Amniotic epithelial cell (primary cell): Measurements from ENCODE around the gene EED.
"Not testable (repeated sequence)": the region's sequence is repeated elsewhere in the genome, so short reads cannot be mapped to it uniquely, and the experiment has no call there.

Experiments used
- DNase-seq: peaks from one replicate; pipeline ENCODE4 v3.0.0-alpha.2; 2010; ENCODE audit warnings: low read depth

The EED gene

DNA sequence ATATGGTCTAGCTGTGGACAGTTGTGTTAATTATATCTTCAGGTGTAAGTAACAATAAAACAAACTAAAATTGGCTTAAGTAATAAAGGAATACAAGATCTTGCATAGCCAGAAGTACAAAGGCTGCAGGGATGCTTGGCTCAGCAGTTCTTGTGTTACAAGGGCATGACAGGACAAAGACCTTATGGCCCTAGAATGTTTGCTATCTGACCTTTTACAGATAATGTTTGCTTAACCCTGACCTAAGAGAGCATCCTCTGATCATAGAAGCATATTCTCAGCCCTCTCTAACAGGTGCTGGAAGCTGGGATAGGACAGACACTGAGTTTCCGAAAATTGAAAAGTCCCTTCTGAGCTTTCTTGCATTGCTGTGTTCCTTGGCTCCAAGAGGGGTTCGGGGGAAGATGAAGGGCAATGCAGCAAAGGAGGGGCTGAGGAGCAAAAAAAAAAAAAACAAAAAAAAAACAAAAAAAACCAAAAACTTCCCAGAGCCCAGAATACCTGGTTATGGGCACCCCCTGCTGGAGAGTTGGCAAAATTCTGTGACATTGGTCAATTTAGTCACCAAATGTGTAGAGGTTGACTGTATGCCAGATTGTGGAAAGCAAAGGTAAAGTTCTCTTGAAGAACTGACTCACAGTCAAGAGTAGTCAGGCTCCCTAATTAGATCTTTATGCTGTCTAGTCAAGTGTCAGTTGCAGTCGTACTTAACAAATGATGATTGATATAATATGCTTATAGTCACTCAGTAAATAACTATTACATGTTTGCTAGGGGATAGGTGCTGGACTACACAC is 47.1 kb downstream of the EED start:
- peak; percentile 30 for DNase-seq

DNA sequence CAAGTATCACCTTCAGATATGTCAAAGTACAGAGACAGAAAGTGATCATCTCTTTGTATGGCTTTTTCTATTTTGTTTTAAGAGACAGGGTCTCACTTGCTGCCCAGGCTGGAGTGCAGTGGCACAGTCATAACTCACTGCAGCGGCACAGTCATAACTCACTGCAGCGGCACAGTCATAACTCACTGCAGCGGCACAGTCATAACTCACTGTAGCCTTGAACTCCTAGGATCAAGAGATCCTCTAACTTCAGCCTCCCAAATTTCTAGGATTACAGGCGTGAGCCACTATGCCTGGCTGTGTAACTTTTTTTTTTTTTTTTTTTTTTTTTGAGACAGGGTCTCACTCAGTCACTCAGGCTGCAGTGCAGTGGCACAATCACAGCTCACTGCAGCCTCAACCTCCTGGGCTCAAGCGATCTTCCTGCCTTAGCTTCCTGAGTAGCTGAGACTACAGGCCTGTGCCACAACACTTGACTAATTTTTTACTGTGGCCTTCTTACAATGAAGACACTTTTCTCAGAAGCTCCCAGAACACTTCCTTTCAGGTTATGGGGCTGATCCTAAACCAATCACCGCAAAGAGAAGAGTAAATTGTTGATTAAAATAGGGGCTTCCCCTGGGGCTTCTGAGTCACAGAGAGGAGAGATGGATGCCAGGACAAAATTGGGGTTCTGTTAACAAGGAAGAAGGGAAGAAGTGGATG is 48.5 kb downstream of the EED start:
- no peak for DNase-seq

DNA sequence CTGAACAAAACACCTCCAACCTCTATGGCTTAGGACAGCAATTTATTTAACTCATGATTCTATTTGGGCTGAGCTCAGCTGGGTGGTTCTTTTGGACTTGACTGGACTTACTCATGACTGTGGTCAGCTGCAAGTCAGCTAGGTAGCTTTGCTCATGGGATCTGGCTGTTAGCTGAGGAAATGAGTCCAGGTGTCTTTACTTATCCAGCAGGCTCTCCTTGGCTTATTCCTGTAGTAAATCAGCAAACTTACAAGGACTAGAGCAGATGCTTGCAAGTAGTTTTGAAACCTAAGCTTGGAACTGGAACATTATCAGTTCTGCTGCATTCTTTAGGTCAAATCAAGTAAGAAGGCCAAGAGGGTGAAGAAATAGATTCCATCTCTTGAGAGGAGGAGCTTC is 49.5 kb downstream of the EED start:
- peak; percentile 22 for DNase-seq

DNA sequence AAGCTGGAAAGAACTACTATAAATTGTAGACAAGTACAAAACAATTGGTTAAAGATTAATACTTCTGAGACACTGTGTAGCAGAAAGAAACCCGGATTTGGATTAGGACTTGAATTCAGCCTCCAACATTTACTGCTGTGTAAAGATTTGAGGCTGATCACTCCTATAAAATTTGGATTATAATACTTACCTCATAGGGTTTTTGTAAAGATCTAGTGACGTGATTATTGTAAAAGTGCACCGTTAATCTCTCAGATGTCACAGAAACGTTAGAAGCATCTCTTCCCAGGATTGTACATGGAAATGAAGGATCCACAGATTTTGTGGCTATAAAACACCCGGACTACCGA is 57.2 kb downstream of the EED start:
- no peak for DNase-seq

DNA sequence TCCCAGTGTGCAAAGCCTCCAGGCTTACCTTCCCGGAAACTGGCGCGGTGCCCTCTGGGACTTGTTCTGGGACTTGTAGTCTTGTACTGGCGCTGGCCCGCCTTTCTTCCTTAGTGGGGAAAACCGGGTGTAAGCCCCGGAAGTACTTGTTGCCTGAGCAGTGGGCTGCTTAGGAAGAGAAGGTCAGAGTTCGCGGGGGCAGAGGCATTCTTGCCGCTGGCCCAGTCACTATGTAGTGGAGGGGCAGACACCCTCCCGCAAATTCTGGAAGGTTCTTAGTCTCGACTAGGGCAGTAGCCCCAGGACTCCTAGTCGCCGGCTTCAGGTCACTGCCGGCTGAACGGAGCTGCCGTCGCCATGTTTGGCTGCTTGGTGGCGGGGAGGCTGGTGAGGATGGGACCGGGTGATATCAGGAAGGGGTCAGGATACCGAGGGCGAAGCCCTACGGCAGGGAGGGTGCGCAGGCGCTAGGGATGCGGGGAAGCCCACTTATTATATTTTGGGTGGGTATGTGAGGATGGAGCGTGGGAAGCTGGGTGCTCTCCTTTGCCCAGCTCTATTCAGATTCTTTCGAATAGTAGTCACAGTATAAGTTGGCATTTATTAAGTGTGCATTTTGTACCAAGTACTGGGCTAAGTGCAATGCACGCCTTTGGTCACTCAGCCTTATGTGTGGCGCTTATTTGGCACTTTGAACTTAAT is 57.7 kb downstream of the EED start, which contains the start of gene HIKESHI:
HIKESHI (plus strand) TSS at position 149 of the 702 bp plus-strand sequence; CDS start at position 358, 209 bp downstream.
- DNase-seq: peak; percentile 98

DNA sequence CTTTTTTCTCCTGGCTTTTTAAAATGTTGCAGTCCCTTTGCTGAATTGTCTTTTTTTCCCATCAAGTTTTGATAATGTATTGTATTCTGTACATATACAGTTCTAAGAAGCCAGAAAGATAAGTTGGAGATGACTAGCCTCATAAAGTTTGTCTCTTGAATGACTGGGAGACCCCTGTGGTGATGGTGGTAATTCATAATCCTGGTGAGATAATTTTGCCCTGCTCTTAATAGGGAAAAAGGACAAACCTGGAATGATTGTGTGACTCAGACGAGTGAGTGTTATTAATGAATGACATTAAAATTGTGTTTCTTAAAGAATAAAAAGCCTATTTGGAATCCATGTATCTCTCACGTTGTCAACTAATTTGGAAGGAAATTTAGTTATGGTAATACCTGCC is 58.7 kb downstream of the EED start:
- no peak for DNase-seq

DNA sequence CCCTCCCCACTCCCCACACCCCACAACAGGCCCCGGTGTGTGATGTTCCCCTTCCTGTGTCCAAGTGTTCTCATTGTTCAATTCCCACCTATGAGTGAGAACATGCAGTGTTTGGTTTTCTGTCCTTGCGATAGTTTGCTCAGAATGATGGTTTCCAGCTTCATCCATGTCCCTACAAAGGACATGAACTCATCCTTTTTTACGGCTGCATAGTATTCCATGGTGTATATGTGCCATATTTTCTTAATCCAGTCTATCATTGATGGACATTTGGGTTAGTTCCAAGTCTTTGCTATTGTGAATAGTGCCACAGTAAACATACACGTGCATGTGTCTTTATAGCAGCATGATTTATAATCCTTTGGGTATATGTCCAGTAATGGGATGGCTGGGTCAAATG is 64.2 kb downstream of the EED start:
- DNase-seq: not testable (repeated sequence)

DNA sequence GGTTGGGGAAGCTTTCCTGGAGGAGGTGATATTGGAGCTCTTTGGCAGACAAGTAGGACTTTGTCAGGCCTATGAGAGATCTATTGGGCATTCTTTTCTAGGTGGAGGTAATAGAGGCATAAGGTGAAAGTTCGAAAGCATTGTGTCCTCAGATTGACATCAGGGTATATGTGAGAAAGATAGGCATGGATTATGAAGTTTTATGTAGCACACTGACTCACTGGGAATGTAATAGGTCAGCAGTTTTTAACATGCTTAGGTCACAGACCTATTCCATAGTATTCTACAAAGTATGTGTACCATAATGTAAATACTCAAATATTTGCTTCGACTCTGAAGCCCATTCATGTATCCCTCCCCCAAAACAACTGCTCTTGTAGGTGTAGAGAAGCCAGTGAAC is 69.2 kb downstream of the EED start:
- DNase-seq: no peak

DNA sequence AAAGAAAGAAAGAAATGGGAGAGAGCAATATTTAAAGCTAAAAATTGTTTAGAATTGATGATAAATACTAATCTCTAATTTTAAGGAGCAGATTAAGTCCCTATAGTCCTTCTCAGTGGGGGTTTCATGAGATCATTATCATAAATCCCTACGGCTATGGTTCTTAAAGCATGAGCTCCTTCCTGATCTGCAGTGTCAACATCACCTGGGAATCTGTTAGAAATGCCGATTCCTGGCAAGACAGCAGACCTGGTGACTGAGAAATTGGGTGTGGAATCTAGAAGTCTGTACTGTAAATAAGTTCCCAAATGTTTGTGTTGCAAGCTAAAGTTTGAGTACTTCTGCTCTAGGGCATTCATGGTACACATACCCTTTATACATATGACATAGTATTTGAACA is 70.1 kb downstream of the EED start:
- DNase-seq: no peak
